GM21723 (cell line): ENCODE measurements around the gene SPOCK2.

Source experiments
- ATAC-seq: cut with Tn5 transposase; IDR thresholded peaks from one replicate; pipeline ENCODE4 v1.9.1; 2021; ENCODE audit warnings: mild to moderate bottlenecking, moderate library complexity; ENCODE audit not compliant: unreplicated experiment

The SPOCK2 gene

DNA sequence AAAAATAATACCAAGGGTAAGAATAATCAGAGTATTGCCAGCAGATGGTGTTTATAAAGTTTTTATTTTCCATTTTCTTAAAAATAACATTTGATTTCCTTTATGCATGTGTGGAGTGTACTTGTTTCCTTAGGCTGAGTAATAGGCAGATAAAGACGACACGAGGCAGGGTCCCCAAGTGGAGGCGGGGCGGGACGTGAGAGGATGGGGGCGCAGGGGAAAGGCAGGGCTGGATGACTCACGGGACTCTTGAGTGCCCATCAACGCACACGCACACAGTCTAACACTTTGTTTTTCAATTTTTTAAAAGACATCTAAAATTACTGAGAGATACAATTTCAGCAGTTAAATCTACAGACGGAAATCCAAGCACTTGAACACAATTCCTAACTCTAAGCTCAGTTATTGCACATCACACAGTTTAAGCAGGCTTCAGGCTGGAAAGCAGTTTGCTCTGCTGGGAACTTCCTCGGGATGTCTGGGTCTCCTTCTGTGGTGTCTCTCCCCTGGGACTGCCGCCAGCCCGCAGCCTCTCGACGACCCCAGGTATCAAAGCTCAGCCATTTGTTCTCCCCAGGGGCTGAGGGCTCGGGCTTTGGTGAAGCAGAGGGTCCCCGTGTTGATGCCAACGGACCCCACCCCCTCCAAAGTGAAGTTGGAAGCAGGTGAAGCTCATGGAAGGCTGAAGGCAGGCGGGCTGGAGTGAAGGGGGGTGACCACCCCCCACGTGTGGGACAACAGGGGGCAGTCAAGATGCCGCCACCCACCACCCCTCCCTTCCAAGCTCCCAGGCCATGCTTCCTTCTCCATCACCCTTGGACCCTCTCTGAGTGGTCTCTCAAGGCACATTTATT lies 29.1 kb downstream of the SPOCK2 start:
- ATAC-seq: no peak

DNA sequence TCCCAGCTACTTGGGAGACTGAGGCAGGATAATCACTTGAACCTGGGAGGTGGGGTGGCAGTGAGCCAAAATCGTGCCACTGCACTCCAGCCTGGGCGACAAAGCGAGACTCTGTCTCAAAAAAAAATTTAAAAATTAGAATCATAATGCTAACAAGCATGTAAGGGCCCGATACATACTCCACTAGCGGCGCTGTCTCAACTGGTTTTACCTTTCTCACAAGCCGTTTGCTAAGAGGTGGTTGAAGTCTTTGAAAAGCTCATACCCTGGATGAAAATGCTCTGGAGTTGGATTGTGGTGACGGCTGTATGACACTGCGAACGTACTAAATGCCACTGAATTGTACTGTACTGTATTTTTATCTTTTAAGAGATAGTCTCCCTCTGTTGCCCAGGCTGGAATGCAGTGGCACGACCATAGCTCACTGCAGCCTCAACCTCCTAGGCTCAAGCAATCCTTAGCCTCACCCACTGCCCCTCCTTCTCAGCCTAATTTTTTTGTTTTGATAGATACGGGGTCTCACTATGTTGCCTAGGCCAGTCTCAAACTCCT lies 29.9 kb downstream of the SPOCK2 start:
- no peak for ATAC-seq

DNA sequence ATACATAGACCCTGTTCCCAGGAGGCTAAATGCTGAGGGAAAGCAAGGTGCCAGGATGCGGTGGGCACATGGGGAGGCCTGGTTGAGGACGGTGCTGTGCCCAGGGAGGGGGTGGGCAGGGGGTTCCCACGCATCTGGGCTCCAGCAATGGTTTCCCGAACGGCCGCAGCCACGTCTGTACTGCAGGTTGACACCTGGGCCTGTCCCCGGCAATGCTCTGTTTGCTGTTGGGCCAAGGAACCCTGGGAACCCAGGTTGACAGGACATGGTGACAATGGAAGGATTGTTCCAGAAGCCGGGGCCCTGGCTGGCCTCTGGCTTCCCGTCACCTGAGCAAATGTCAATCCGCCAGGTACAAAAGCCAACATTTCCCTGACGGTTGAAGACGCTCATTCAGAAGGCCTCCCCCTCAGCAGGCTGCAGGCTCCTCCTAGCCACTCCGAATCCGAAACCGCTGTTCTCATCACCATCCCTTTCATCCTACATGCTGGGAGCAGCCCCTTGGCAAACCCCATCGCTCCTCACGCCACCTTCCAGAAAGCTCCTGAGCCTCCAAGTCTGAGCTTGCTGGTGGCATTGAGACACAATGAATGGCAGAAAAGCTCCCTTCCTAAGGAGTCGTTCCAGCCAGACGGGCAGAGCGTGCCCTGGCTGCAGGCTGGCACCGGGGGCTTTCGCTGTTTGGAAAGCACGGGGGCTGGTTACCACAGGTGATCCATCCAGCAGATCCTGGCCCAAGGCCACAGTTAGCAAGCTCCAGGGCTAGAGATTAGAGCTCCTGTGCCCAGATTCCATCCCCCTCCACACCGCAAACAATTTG lies 31.2 kb downstream of the SPOCK2 start:
- ATAC-seq: no peak

DNA sequence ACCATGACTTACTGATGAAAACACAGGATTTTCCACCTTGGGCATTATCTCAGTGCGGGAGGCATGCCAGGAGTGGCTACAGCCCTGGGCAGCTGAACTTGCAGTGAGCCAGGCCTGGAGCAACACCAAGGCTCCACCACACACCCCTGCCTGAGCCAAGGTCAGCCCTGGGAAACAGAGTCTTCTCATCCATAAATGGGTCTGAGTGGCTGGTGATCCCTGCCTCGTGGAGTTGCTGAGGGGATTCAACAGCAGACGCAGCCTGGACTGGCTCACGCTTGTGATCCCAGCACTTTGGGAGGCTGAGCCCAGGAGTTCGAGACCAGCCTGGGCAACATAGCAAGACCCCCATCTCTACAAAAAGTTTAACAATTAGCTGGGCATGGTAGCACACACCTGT lies 32.2 kb downstream of the SPOCK2 start:
- no peak for ATAC-seq

DNA sequence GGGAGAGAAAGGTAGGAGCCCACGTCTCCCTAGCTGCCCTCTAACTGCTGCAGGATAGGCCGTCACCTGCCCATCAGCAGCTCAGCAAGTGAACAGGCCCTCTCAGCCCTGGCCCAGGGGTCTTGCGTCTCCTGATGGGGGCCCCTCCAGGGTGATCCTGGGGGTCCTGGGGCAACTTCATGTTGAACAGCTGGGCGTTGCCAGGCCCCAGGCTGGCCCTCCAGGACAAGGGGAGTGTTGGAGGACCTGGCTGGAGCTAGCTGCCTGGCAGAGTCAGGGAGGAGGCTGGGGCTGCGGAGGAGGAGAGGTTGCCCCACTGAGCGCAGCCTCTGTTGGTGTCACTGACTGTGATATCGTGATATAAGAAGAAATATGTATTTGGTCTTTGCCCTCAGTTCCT lies 34.7 kb downstream of the SPOCK2 start:
- no peak for ATAC-seq

DNA sequence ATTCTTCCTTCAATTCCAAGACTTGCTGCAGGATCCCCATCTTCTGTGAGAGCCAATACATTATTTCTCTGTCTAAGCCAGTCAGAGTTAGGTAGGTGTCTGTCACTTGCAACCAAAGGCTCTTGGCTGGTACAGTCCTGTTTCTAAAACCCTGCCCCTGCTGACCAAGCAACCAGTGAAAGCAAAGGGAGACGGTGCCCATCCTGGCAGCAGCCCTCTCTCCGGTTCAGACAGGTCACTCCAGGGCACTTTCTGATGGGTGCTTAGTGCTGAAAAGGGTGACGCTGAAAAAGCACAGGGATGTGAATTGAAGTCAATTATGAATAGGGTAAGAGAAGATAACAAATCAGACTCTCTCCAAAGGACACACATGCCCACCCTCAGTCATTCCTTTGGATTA lies 37.5 kb downstream of the SPOCK2 start:
- ATAC-seq: no peak

DNA sequence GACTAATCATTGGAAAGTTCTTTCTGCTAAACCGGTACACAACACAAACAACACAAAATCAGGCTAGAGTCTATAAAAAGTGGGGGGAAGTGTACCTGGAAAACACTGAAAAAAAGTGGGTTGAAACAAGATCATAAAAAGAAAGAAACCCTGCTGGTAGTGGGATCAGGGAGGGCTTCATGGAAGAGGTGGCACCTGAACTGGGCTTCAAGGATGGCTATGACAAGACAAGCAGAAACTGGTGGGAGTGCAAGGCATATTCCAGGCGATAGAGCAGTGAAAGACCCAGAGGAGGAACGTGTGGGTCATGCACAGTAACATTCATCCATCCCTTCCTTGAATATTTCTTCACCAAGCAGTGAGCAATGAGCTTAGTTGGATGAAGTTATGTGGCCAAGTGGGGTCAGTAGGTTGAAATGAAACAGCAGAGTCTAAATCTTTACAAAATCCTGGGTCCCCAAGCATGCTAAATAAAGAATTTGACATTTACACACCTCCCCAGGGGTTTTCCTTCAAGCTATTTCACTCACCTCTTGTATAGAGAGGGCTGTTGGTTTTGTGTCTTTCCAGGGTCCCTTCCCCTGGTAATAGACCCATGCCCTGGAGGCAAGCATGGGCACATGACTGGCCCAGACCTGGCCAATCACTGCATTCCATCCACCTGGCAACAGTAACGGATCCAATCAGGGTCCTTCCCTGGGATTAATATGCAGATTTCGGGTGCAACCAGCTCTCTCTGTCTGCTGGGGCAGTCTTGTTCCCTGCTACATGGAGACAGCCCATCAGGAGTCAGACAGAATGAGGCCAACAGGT lies 38.2 kb downstream of the SPOCK2 start:
- ATAC-seq: no peak

DNA sequence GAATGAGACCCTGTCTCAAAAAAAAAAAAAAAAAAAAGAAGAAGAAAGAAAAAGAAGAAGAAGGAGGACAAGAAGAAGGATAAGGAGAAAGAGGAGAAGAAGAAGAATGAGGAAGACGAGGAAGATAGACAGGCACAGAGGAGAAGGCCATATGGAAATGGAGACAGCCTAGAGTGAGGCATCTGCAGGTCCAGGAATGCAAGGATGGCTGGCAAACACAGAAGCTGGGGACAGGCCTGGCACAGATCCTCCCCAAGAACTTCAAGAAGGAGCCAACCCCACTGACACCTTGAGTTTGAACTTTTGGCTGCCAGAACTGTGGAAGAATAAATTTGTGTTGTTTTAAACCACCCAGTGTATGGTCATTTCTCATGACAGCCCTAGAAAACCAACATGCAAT lies 38.9 kb downstream of the SPOCK2 start:
- no peak for ATAC-seq

DNA sequence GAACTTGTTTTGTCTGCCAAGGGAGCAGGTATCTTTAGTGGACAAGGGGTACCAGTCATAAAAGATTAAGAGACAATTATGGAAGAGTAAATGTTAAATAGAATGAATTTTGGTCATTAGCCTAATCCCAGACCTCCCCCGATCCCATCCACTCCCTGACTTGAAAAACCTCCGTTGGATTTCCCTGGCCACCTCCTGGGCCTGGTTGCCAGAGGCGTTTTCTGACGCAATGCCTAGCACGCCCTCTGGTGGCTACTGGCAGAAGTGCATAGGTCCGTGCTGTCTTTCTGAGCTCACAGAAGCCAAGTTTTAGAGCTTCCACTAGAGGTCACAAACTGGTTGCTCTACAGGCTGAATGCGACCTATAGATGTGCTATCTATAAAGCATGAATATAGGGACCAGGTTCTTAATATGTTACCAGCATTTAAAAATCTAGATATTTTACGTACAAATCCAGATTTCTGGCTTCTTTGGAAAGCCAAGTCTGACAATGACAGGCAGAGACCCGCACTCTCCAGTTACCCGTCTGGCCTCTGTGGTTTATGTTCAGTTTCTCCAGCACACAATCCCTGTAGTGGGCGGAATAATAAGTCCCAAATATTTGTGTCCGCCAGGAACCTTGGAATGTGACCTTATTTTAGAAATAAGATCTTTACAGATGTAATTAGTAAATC lies 39.8 kb downstream of the SPOCK2 start:
- peak; percentile 78 for ATAC-seq

DNA sequence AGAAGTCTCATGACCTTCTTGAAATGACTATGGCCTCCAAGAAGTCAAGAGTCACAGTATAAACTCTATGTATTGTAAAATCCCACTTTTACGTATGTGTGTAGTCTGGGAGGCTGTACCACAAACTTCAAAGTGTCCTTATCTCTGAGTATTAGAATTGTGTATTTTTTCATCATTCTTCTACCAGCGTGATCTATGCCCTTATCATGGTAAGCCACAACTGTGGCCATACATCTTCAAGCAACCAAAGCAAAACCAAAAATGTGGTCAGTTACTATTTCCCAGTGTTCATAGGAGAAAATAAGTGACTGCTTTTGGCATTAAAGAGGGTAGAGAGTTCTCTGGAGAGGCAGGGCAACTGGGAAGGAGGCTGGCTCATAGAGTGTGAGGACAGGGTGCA lies 42.8 kb downstream of the SPOCK2 start:
- ATAC-seq: no peak

DNA sequence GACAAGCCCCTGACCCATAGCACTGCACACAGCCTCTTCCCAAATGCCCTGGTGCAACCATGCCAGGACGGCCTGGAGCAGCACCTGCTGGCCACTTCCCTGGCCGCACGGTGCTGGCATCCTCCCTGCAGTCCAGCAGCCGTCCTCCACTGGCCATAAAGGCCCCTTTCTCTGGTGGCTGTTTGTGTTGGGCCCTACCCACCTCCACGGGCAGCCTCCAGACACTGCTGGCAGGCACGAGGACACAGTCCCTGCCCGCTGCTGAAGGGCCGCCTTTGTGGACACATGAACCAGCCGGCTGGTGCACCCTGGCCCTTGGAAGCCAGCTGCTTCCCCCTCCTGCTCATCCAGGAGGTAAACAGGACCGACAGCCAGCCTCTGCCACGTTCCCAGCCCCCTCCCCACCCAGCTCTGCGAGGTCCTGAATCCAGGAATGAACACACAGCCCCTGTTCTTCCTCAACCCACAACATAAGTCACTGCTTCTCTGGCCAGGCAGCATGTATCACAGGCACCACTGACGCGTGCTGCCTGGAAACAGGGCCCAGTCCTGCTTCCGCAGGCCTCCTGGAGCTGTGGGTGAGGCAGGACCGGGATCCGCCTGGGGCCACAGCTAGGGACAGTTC lies 43.8 kb downstream of the SPOCK2 start:
- no peak for ATAC-seq

DNA sequence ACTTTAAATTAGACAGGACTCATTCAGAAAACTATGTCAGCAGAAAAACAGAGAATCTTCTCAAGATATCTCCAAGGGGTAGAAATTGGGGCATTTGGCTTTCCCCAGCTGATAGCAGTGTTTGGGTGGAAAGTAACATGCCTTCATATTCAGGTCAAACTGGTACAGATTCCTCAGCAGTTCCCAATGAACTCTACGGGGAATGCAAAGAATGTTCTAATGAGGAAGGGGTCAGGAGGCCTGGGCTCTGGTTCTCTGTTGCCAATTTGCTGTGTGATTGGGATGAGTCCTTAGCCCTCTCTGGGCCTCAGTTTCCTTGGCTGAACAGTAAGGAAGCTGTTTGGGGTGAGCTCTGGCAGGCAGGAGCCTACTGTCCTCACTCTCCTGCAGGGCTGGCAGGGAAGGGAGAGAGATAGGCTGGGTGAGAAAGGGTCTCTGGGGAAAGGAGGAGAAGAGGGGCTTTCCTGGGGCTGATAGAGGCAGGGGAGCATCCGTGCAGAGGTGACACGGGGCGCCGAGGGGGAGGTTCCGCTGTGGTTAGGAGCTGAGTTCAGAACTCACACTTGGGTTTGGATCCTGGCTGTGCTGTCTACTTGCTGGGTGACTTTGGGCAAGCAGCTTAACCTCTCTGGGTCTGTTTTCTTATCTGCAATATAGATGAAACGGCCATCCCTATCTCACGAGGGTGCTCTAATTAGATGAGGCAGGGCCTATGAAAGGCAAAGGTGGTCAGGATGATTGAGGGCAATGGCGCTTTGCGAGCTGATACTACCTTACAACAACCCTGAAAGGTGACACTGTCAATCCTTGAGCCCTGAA lies 45.1 kb downstream of the SPOCK2 start:
- no peak for ATAC-seq

DNA sequence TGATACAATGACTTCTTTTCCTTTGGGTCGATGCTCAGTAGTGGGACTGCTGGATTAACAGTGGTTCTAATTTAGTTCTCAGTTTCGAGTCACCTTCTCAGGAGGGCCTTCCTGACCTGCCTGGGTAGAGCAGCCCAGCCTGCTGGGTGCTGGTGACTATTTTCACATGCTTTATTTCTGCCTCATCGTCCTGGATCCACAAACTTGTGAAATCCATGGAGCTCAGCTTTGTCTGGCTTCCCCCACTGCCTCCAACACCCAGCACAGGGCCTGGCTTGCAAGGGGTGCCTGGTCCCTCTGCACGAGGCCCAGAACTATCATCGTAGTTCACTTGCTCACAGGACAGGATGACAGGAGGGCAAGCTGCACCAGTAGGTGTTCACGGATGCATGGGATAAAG lies 46.9 kb downstream of the SPOCK2 start:
- no peak for ATAC-seq

DNA sequence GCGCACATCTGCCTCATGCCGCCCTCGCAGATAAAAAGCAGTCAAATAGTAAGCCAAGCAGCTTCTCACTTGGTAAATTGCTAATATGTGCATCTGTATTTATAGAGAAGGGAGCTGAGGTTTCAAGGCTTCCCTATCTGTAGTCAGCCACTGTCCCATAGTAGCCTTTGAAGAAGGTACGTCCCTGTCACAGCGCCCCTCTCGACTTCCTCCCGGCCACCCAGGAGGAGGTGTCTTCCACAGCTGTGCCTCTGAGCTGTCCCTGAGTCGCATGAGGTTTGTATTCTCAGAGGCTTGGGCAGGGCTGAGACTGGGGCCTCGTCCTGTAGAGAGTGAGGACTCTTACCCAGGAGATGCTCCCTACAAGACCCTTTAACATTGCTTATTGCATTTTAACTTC lies 49.0 kb downstream of the SPOCK2 start:
- ATAC-seq: no peak

DNA sequence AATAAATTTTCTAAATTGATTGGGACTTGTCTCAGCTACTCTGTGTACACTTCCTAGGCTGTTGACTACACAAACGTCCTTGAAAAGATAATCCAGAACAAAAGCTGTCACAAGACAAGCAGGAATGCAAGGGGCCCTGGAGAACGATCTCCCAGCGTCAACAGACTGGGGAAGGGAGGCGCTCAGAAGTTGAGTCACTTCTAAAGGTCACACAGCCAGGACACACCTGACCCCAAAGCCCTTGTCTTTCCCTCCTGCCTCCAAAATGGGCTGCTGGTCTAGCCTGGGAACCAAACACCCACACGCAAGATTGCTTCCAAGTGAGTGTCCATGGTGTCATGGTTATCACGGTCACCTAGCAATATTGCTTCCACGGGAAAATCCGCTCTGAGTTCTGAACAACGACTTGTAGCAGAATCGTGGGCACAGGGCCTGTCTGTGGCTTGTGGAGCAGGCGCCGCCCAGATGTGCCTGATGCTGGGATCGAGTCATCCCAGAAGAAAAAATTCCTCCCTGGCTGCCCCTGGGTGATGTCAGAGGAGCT lies 49.8 kb downstream of the SPOCK2 start:
- no peak for ATAC-seq

DNA sequence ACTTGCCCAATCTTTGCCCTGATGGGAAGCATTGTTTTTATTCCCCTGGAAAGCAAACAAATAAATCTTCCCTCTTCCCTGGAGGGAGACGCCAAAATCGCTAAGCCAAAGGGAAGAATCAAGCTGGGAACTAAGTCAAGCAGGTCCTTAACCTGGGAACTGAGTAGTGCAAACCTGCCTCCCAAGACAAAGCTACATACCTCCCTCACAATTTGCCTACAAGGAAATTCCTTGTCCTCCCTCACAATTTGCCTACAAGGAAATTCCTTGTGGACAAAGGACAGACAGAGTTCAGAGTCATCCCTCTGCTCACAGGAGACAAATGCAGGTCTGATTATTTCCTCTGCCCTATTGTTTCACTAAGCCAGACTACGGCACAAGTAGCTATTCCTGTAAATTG lies 50.5 kb downstream of the SPOCK2 start:
- ATAC-seq: no peak

DNA sequence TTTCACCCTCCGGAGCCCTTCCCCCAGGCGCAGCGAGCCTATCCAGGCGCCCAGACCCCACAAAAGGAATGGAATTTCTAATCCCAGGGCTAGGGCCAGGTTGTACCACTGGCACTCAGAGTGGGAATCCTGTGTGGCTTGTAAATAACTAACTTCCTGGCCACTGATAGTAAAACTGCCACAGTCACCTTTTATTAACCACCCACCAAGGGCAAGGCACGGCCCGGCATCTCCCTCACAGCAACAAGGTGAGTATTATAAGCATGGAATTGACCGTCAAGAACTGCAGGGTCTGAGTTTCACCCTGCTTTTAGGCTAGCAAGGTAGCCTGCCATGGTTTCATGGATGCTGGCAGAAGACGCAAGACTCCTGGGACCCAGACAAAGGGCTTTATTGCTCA lies 51.1 kb downstream of the SPOCK2 start:
- ATAC-seq: no peak

DNA sequence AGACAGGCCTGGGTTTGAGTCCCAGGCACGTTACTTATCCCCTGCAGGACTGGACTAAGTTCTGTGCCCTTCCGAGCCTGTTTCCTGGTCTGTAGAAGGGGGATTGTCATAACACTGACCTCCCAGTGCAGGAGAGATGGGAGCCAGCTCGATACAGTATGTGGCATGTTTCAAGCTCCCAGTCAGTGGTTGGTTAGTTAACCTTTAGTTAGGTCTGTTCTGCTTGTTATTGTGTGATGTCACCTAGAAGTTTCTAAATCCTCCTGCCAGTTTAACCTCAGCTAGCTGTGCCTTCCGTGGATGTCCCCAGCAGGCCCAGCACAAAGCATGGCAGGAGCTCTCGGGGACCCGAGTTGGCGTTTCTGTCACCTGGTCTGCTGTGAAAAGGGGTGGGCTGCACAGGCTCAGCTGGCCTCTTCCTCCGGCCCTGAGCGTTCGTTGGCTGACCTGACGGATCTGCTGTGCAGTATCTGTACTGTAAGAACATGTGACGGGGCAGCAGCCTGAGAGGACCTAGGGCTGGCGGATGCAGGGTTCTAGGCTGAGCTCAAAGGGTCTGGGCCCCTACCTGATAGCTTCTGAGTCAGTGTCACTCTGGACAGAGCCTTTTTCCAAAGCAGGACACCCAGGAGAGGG lies 53.0 kb downstream of the SPOCK2 start:
- ATAC-seq: no peak
